Transverse colon (tissue), 4 donors: ENCODE data around the gene FAM107B. TPM values are rescaled to one million over a fixed set of nuclear protein-coding genes. Genes with fewer than 3 reads are reported as not detected.

Experiments
- DNase-seq: peaks from one replicate; pipeline ENCODE4 v3.0.0-alpha.2; 2019
- H3K27ac ChIP-seq, 4 donors: fragments of 200-600 bp; sonication (generic); 2 replicates each; pipeline ENCODE4 v1.5.1; 2016 to 2018; ENCODE audit warnings: inconsistent platforms in 4 of 4
- H3K27me3 ChIP-seq: fragments of 200-600 bp; sonication (generic); 2 replicates; pipeline ENCODE4 v1.5.1; 2017; ENCODE audit warnings: inconsistent platforms
- H3K36me3 ChIP-seq, 4 donors: fragments of 200-600 bp; sonication (generic); 2 replicates each; pipeline ENCODE4 v1.5.1; 2017 to 2019; ENCODE audit warnings: inconsistent platforms in 4 of 4
- H3K4me1 ChIP-seq, 4 donors: fragments of 200-600 bp; sonication (generic); 2 replicates each; pipeline ENCODE4 v1.5.1; 2017 to 2020; ENCODE audit warnings: inconsistent platforms in 4 of 4
- H3K4me3 ChIP-seq, 4 donors: fragments of 200-600 bp; sonication (generic); 1 replicate in 1 of 4; 2 replicates in 3 of 4; pipeline versions ENCODE4 v1.5.1 to v1.6.1; 2017 to 2019; ENCODE audit warnings: inconsistent platforms in 4 of 4
- H3K9me3 ChIP-seq, 2 donors: fragments of 200-600 bp; sonication (generic); 2 replicates each; pipeline ENCODE4 v1.5.1; 2017 to 2019; ENCODE audit warnings: inconsistent platforms in 2 of 2
- EP300 ChIP-seq: sonication (generic); formaldehyde crosslinking; IDR thresholded peaks from one replicate; pipeline ENCODE4 v1.6.1; 2017; ENCODE audit warnings: antibody characterized with exemption, low read depth
- POLR2A ChIP-seq: fragments of 450-650 bp; IDR thresholded peaks from one replicate; pipeline ENCODE4 v1.6.1; 2016; ENCODE audit warnings: antibody characterized with exemption, mild to moderate bottlenecking, moderate library complexity
- POLR2AphosphoS5 ChIP-seq, 3 donors: sonication (generic); formaldehyde crosslinking; IDR thresholded peaks; one replicate each; pipeline ENCODE4 v1.6.1; 2016; ENCODE audit warnings: antibody characterized with exemption in 3 of 3
- WGBS, 2 donors: methylation state at CpG; one replicate each; pipeline ENCODE4 v1.1.5; 2018; ENCODE audit warnings: low coverage in 1 of 2; 5-methylcytosine and 5-hydroxymethylcytosine counted together
- in situ Hi-C, 4 donors: fragments of 200-750 bp; cut with MboI; loops; one replicate each; pipeline versions ENCODE4 v1.15.0 to v1.15.1; 2017; ENCODE audit warnings: low sequenced_read_pairs in 3 of 4, low pct_ligation_motif_present in 1 of 4, low pct_unique_long_range_greater_than_20kb in 1 of 4
- intact Hi-C: fragments of 100-400 bp; cut with DNase I; formaldehyde crosslinking; loops from one replicate; pipeline ENCODE4 v1.15.1; 2023; ENCODE audit warnings: low total_unique reads
- total RNA-seq, 4 donors: library from RNA; depleted of rRNA; stranded (reverse); fragments of >200 nt; gene quantifications; one replicate each; pipeline ENCODE4 v1.1.0, GENCODE V29; 2016
- TF ChIP-seq, protein P1 (sequence below), 5 experiments: fragments of 200-600 bp in 3 of 5; fragments of 450-650 bp in 2 of 5; sonication (generic) in 3 of 5; IDR thresholded peaks; 1 replicate in 2 of 5; 2 replicates in 3 of 5; pipeline ENCODE4 v1.5.1; 2016 to 2017; ENCODE audit warnings: antibody characterized with exemption in 5 of 5, inconsistent platforms in 3 of 5, mild to moderate bottlenecking in 2 of 5, moderate library complexity in 1 of 5

The FAM107B gene
- total RNA-seq, 4 donors from 2014 or later, result 23.9 to 71.0 (median 52.8) TPM

DNA sequence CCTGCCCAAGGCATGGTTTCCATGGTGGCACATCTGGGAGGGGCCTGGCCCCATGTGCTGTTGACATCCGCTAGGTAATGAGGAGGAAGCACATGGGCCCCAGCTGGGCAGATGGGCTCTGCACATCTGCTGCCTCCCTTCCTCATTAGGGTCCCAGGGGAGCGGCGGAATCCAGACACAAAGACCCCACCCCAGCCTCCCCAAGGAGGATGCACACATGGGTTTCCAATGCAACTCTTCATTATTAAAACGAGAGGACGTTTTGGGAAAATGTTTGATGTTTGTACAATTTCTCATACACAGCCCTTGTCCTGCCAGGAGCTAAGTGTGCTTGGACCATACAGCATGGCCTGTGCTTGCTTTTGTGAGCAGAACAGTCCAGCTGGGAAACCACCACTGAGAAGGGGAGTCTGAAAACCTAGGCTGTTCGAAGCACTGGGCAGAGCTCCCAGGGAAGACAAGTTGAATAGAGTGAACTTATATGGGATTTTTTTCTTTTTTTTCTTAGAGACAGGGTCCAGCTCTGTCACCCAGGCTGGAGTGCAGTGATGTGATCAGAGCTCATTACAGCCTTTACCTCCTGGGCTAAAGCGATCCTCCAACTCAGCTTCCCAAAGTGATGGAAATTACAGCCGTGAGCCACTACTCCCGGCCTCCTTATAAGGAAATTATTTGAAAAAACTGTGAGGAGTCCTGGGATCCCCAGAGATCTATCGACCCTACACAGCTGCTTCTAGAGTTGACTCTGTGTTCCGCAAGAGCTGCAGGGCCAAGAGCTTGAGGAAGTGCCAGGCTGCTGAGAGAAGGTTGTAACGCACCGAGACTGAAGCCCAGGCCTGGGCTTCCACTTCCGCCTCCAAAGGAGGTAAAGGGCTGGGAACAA, 23.4 kb downstream of the FAM107B start:
- in situ Hi-C loops, result no loop called here
- peak overlapping the region; percentile 23 to 75 (median 70) for H3K27ac ChIP-seq
- peak; percentile 38 for DNase-seq
- WGBS, 2 donors, result 56 to 62% methylated on average over 7 to 14 of the region's 14 CpGs
- H3K9me3 ChIP-seq, result no peaks in the 10 kb centered on the region
- no peaks in the 10 kb centered on the region for H3K27me3 ChIP-seq
- peaks cover 5 to 26% (median 13%) of the 10 kb centered on the region in 4 donors for H3K4me1 ChIP-seq
- no peak for TF ChIP-seq EP300
- no peak for TF ChIP-seq POLR2AphosphoS5 (IDR thresholded peaks at IDR 0.05)
- TF ChIP-seq, protein P1, sequence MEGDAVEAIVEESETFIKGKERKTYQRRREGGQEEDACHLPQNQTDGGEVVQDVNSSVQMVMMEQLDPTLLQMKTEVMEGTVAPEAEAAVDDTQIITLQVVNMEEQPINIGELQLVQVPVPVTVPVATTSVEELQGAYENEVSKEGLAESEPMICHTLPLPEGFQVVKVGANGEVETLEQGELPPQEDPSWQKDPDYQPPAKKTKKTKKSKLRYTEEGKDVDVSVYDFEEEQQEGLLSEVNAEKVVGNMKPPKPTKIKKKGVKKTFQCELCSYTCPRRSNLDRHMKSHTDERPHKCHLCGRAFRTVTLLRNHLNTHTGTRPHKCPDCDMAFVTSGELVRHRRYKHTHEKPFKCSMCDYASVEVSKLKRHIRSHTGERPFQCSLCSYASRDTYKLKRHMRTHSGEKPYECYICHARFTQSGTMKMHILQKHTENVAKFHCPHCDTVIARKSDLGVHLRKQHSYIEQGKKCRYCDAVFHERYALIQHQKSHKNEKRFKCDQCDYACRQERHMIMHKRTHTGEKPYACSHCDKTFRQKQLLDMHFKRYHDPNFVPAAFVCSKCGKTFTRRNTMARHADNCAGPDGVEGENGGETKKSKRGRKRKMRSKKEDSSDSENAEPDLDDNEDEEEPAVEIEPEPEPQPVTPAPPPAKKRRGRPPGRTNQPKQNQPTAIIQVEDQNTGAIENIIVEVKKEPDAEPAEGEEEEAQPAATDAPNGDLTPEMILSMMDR (IDR thresholded peaks at IDR 0.05), result no peak
- no peak for TF ChIP-seq POLR2A
- intact Hi-C loops, result no loop called here
- H3K36me3 ChIP-seq, result no peaks in the 10 kb centered on the region
- no peak overlapping the region for H3K4me3 ChIP-seq

DNA sequence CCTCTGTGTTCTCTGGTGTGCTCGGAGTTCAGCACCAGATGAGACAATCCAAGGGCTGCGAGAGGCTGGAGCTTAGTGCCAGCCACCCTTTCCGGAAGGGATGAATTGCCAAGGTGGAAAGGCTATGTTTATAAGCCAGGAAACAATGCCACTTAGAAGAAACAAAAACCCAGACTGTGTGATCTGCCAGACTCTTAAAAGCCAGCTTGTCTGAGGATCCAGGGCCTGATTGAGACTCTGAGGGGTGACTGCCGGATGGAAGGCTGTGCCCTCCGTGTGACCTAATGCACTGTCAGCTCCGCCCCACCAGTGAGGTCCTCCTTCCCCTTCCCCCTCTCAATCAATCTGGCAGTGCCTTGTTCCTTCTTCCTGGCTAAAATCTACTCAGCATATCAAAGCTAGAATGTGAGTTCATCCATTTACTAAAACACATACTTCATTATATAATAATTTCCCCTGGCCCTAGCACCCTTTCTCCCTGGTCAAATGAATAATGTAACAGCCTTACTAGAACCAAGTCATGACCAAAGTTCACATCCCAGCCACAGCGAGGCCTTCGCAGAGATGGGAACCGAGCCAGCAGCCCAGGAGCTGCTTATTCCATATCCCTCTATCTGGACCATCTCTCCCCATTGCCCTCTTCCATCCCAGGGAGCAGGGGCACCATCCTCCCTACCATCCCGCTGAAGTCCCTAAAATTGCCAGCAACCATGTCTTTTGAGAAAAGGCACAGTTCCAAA, 25.5 kb downstream of the FAM107B start:
- H3K27ac ChIP-seq, result peak overlapping the region; percentile 8 to 27 (median 19)
- in situ Hi-C loops (no loop called here), intact Hi-C loops (no loop called here)
- H3K9me3 ChIP-seq, result no peaks in the 10 kb centered on the region
- no peaks in the 10 kb centered on the region for H3K36me3 ChIP-seq
- H3K27me3 ChIP-seq, result no peaks in the 10 kb centered on the region
- H3K4me3 ChIP-seq, result no peak overlapping the region
- H3K4me1 ChIP-seq, result peaks cover 5 to 26% (median 13%) of the 10 kb centered on the region in 4 donors
- TF ChIP-seq POLR2A, result no peak
- no peak for TF ChIP-seq POLR2AphosphoS5 (IDR thresholded peaks at IDR 0.05)
- no peak for TF ChIP-seq EP300
- TF ChIP-seq, protein P1 (IDR thresholded peaks at IDR 0.05), result no peak
- DNase-seq, result peak; percentile 29
- WGBS, 2 donors, result 51% methylated on average over 10 of the region's 10 CpGs; no CpG with 5 or more reads in 1 of the 2 donors

DNA sequence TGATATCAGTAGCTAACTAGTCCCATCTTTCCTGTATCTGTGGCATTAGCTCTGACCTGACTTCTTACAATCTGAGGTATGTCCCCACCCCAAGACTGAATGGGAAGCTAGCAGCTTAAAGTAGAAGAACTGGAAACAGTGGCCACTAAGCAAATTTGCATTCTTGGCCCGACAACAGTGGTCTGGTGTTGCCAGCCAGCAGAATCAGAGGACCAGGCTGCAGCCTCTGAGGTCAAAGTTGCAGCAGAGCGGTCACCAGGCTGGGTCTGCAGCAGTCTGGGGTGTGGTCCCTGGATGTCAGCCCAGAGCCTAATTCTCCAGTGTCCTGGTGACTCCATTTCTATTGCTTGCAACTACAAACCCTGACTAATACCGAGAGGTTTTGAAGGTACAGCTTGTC, 26.3 kb downstream of the FAM107B start:
- no peaks in the 10 kb centered on the region for H3K36me3 ChIP-seq
- DNase-seq, result no peak
- peak overlapping the region; percentile 8 to 27 (median 19) for H3K27ac ChIP-seq
- H3K27me3 ChIP-seq, result no peaks in the 10 kb centered on the region
- H3K4me3 ChIP-seq, result no peak overlapping the region
- intact Hi-C loops (no loop called here), in situ Hi-C loops (no loop called here)
- WGBS, 2 donors, result 53% methylated on average over 2 of the region's 3 CpGs; no CpG with 5 or more reads in 1 of the 2 donors
- TF ChIP-seq EP300, result no peak
- no peaks in the 10 kb centered on the region for H3K9me3 ChIP-seq
- peaks cover 5 to 26% (median 13%) of the 10 kb centered on the region in 4 donors for H3K4me1 ChIP-seq

DNA sequence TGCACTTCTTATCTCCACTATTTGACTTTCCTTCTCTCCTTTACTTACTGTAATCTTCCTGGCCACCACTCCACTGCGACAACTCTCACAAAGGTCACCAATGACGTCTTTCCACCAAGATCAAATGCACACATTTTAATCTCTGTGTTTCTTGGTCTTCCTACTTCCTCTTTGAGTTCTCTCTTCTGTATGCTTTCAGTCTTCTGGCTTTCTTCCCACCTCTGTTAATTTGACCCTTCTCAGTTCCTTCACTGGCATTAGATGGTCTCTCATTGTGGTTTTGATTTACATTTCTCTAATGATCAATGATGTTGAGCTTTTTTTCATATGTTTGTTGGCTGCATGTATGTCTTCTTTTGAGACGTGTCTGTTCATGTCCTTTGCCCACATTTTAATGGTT, 31.9 kb downstream of the FAM107B start:
- no peaks in the 10 kb centered on the region for H3K9me3 ChIP-seq
- no peaks in the 10 kb centered on the region for H3K36me3 ChIP-seq
- no peak overlapping the region for H3K4me3 ChIP-seq
- no peak for DNase-seq
- 30 to 32% methylated on average over 3 of the region's 3 CpGs for WGBS, 2 donors
- TF ChIP-seq, protein P1 (IDR thresholded peaks at IDR 0.05), result no peak
- no peak for TF ChIP-seq POLR2A
- no peak for TF ChIP-seq POLR2AphosphoS5 (IDR thresholded peaks at IDR 0.05)
- no peak for TF ChIP-seq EP300
- H3K27ac ChIP-seq, result peak overlapping the region in 1 of 4 donors; percentile 36
- H3K4me1 ChIP-seq, result peaks cover 3 to 17% (median 7%) of the 10 kb centered on the region in 4 donors
- H3K27me3 ChIP-seq, result no peaks in the 10 kb centered on the region
- in situ Hi-C loops (no loop called here), intact Hi-C loops (no loop called here)
